H1 (cell line): ENCODE results near the gene ANKRD12. TPM values are rescaled to one million over a fixed set of nuclear protein-coding genes. Genes with fewer than 3 reads are reported as not detected.

Source experiments
- CTCF ChIA-PET: fragments of 300-600 bp; sonication (Branson Sonifier 250); formaldehyde crosslinking; loops from one replicate; lab custom pipeline; 2021; ENCODE audit not compliant: partially characterized antibody; lab: Charles Lee
- POLR2A ChIA-PET: fragments of 300-600 bp; sonication (Branson Sonifier 250); formaldehyde crosslinking; loops from one replicate; lab custom pipeline; 2021; ENCODE audit warnings: inconsistent platforms; ENCODE audit not compliant: partially characterized antibody; lab: Charles Lee
- DNase-seq, 2 experiments: peaks; one replicate each; pipeline versions ENCODE4 v3.0.0 to v3.0.0-alpha.2; 2010 to 2022; ENCODE audit warnings: low spot score in 2 of 2, low read depth in 1 of 2, mixed read lengths in 1 of 2
- FAIRE-seq: peaks from 2 replicates; lab custom pipeline; 2011; peaks lifted over from hg19 to GRCh38; lab: Jason Lieb, UNC
- H2AFZ ChIP-seq: 2 replicates; pipeline ENCODE4 v1.8.1; 2012; ENCODE audit warnings: low read length, inconsistent platforms
- H2AK5ac ChIP-seq: 2 replicates; pipeline ENCODE4 v1.6.1; 2013; ENCODE audit warnings: low read depth, low read length
- H2BK120ac ChIP-seq: replicated peaks from 2 replicates; pipeline ENCODE3; 2013; ENCODE audit warnings: low read depth, low read length, inconsistent platforms
- H2BK12ac ChIP-seq: 2 replicates; pipeline ENCODE4 v1.6.1; 2013; ENCODE audit warnings: low read depth, low read length
- H2BK15ac ChIP-seq: 2 replicates; pipeline ENCODE4 v1.6.1; 2013; ENCODE audit warnings: low read length
- H2BK20ac ChIP-seq: 2 replicates; pipeline ENCODE4 v1.6.1; 2013; ENCODE audit warnings: low read length
- H2BK5ac ChIP-seq: 2 replicates; pipeline ENCODE4 v1.6.1; 2013; ENCODE audit warnings: low read depth, low read length
- H3K14ac ChIP-seq: 2 replicates; pipeline ENCODE4 v1.6.1; 2013; ENCODE audit warnings: inconsistent platforms; ENCODE audit not compliant: insufficient read length
- H3K18ac ChIP-seq: 2 replicates; pipeline ENCODE4 v1.6.1; 2013; ENCODE audit warnings: low read length; ENCODE audit errors: extremely low read depth
- H3K23ac ChIP-seq: 2 replicates; pipeline ENCODE4 v1.6.1; 2013; ENCODE audit warnings: inconsistent platforms; ENCODE audit not compliant: insufficient read length
- H3K23me2 ChIP-seq: 2 replicates; pipeline ENCODE4 v1.6.1; 2013; ENCODE audit warnings: low read depth, low read length
- H3K27ac ChIP-seq: 2 replicates; pipeline ENCODE4 v1.6.1; 2011; ENCODE audit warnings: low read depth, low read length, inconsistent platforms
- H3K27me3 ChIP-seq, 4 experiments: replicated peaks in 1 of 4; 1 replicate in 1 of 4; 2 replicates in 3 of 4; pipeline versions ENCODE4 v1.6.1 to v1.8.1; 2011 to 2013; ENCODE audit warnings: low read length in 3 of 4, mild to moderate bottlenecking in 3 of 4, inconsistent platforms in 2 of 4, mixed read lengths in 2 of 4, moderate library complexity in 1 of 4; ENCODE audit not compliant: control insufficient read depth in 3 of 4, insufficient read depth in 3 of 4; ENCODE audit errors: extremely low read depth in 1 of 4
- H3K36me3 ChIP-seq, 4 experiments: 2 replicates each; pipeline versions ENCODE4 v1.6.1 to v1.8.1; 2011 to 2013; ENCODE audit warnings: mild to moderate bottlenecking in 4 of 4, low read length in 3 of 4, moderate library complexity in 2 of 4, control low read depth in 1 of 4, inconsistent platforms in 1 of 4; ENCODE audit not compliant: insufficient read depth in 4 of 4, control insufficient read depth in 2 of 4
- H3K4ac ChIP-seq: replicated peaks from 2 replicates; pipeline ENCODE3; 2013; ENCODE audit warnings: low read length, low read depth, mixed read lengths, inconsistent platforms; ENCODE audit not compliant: insufficient read length
- H3K4me1 ChIP-seq, 4 experiments: replicated peaks in 1 of 4; 1 replicate in 1 of 4; 2 replicates in 3 of 4; pipeline versions ENCODE4 v1.6.1 to v1.8.1; 2011 to 2013; ENCODE audit warnings: low read length in 3 of 4, inconsistent platforms in 2 of 4, mixed read lengths in 1 of 4; ENCODE audit not compliant: insufficient read depth in 4 of 4, control insufficient read depth in 3 of 4
- H3K4me2 ChIP-seq, 2 experiments: 2 replicates each; pipeline versions ENCODE4 v1.6.1 to v1.8.1; 2011 to 2013; ENCODE audit warnings: low read depth in 2 of 2, low read length in 2 of 2, control low read depth in 1 of 2, inconsistent platforms in 1 of 2, mild to moderate bottlenecking in 1 of 2; ENCODE audit not compliant: insufficient read depth in 1 of 2
- H3K4me3 ChIP-seq, 4 experiments: fragments of 200-600, 300-600 bp in 1 of 4; sonication (generic), shearing (Covaris generic), sonication (Bioruptor Twin) in 1 of 4; 2 replicates each; pipeline versions ENCODE4 v1.5.1 to v1.8.1; 2011 to 2016; ENCODE audit warnings: low read length in 4 of 4, low read depth in 3 of 4, control low read depth in 2 of 4, inconsistent platforms in 2 of 4, mild to moderate bottlenecking in 2 of 4, mixed read lengths in 1 of 4, moderate library complexity in 1 of 4; ENCODE audit not compliant: insufficient read depth in 2 of 4; ENCODE audit errors: extremely low read depth in 1 of 4
- H3K56ac ChIP-seq: replicated peaks from 2 replicates; pipeline ENCODE3; 2013; ENCODE audit warnings: low read depth, mild to moderate bottlenecking, mixed read lengths, low read length, inconsistent platforms; ENCODE audit not compliant: insufficient read length
- H3K79me1 ChIP-seq: 2 replicates; pipeline ENCODE4 v1.6.1; 2013; ENCODE audit warnings: low read depth, low read length, control low read depth
- H3K79me2 ChIP-seq, 2 experiments: 2 replicates each; pipeline versions ENCODE4 v1.6.1 to v1.8.1; 2012 to 2013; ENCODE audit warnings: low read length in 2 of 2, mild to moderate bottlenecking in 2 of 2, inconsistent platforms in 1 of 2; ENCODE audit not compliant: insufficient read depth in 2 of 2, control insufficient read depth in 1 of 2
- H3K9ac ChIP-seq, 4 experiments: replicated peaks in 1 of 4; 1 replicate in 1 of 4; 2 replicates in 3 of 4; pipeline versions ENCODE4 v1.6.1 to v1.8.1; 2011 to 2013; ENCODE audit warnings: low read depth in 3 of 4, low read length in 3 of 4, control low read depth in 2 of 4, mild to moderate bottlenecking in 2 of 4, moderate library complexity in 2 of 4, inconsistent platforms in 1 of 4; ENCODE audit errors: extremely low read depth in 1 of 4
- H3K9me3 ChIP-seq, 2 experiments: 2 replicates each; pipeline versions ENCODE4 v1.6.1 to v1.8.1; 2012 to 2013; ENCODE audit warnings: mild to moderate bottlenecking in 2 of 2, moderate library complexity in 2 of 2, control low read depth in 1 of 2, inconsistent platforms in 1 of 2, low read depth in 1 of 2, low read length in 1 of 2, mixed read lengths in 1 of 2; ENCODE audit not compliant: insufficient read depth in 2 of 2
- H4K20me1 ChIP-seq, 2 experiments: replicated peaks in 1 of 2; 2 replicates each; pipeline versions ENCODE3 to v1.8.1; 2011 to 2013; ENCODE audit warnings: inconsistent platforms in 2 of 2, low read length in 2 of 2, mild to moderate bottlenecking in 1 of 2; ENCODE audit not compliant: insufficient read depth in 2 of 2, control insufficient read depth in 1 of 2
- H4K5ac ChIP-seq: 2 replicates; pipeline ENCODE4 v1.6.1; 2013; ENCODE audit warnings: low read length, low read depth, mixed read lengths, inconsistent platforms; ENCODE audit not compliant: insufficient read length
- H4K8ac ChIP-seq: 2 replicates; pipeline ENCODE4 v1.8.0; 2013; ENCODE audit warnings: mild to moderate bottlenecking, moderate library complexity, low read length, inconsistent platforms; ENCODE audit not compliant: insufficient read depth; ENCODE audit errors: extremely low read depth
- H4K91ac ChIP-seq: replicated peaks from 2 replicates; pipeline ENCODE3; 2013; ENCODE audit warnings: low read length, mixed read lengths, inconsistent platforms; ENCODE audit not compliant: insufficient read length
- WGBS, 2 experiments: shearing (Covaris generic) in 1 of 2; methylation state at CpG; one replicate each; pipeline versions ENCODE4 v1.1.6 to v1.1.7; 2013 to 2015; ENCODE audit warnings: low lambda C conversion rate in 2 of 2, mixed read lengths in 2 of 2, inconsistent platforms in 1 of 2, low coverage in 1 of 2, missing lambda C conversion rate in 1 of 2; ENCODE audit not compliant: insufficient replicate concordance in 2 of 2, insufficient coverage in 1 of 2, insufficient read length in 1 of 2; ENCODE audit errors: extremely low coverage in 1 of 2, missing lambda C conversion rate in 1 of 2; 5-methylcytosine and 5-hydroxymethylcytosine counted together
- polyA plus RNA-seq, 7 experiments: library from polyadenylated mRNA; depleted of rRNA in 3 of 7; stranded (reverse) in 5 of 7; unstranded in 2 of 7; fragments of >200 nt in 5 of 7; fragments of 200-250 nt in 2 of 7; gene quantifications; 1 replicate in 5 of 7; 2 replicates in 1 of 7; 4 replicates in 1 of 7; pipeline versions ENCODE4 v1.2.1 to v1.2.3, GENCODE V29; 2011 to 2013; ENCODE audit warnings: missing spikeins in 2 of 7, mixed read lengths in 2 of 7
- total RNA-seq: library from RNA; stranded (reverse); fragmentation: NEBNext Ultra II Directional; extraction: Animal tissue kit (Norgen Biotek cat#: 25700); gene quantifications from 2 replicates; pipeline ENCODE4 v1.2.1, GENCODE V29; 2021

Gene ANKRD12
- total and polyA plus RNA-seq, 2 of the 8 experiments (the other 6 are each of a cell fraction or from before 2014, with no cell fraction given) = 2.6 to 37.9 TPM

DNA sequence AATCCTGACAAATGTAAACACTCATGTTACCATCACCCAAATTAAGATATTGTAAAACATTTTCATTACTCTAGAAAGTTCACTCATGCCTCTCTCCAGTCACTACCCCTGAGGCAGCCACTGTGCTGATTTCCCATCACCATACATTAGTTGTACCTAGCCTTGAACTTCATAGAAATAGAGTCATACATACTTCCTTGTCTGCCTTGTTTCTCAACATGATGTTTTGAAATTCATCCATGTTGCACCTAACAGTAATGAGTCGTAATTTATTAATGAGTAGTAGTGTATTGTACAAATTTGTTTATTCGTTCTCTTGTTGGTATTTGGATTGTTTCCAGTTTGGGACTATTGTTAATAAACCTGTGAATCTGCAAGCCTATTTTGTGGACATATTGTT lies 149.0 kb downstream of the ANKRD12 start:
- Histone ChIP-seq H3K27ac (no peak overlapping the region), H3K4me1 (no peaks in the 10 kb centered on the region), H3K4me3 (no peak overlapping the region), H3K36me3 (peaks cover 0 to 2% (median 0%) of the 10 kb centered on the region in 4 experiments; a peak in 2 of 8 replicates), H3K14ac (no peak overlapping the region), H3K79me1 (no peaks in the 10 kb centered on the region), H4K5ac (no peak overlapping the region), H2AK5ac (no peak overlapping the region), H2BK20ac (no peak overlapping the region), H2BK15ac (no peak overlapping the region), H3K27me3 (no peaks in the 10 kb centered on the region), H3K4me2 (no peak overlapping the region), H3K79me2 (no peaks in the 10 kb centered on the region), H3K23ac (no peak overlapping the region), H2AFZ (no peak overlapping the region), H3K4ac (no peak overlapping the region), H3K56ac (no peak overlapping the region), H4K8ac (no peak overlapping the region), H2BK120ac (no peak overlapping the region), H2BK5ac (no peak overlapping the region), H3K9me3 (peaks cover 2 to 7% of the 10 kb centered on the region in 2 experiments), H3K23me2 (no peaks in the 10 kb centered on the region), H2BK12ac (no peak overlapping the region), H3K9ac (no peak overlapping the region), H4K20me1 (no peaks in the 10 kb centered on the region), H3K18ac (no peak overlapping the region), H4K91ac (no peak overlapping the region)
- POLR2A ChIA-PET = no interaction called here
- no peak for FAIRE-seq
- CTCF ChIA-PET = no interaction called here
- DNase-seq = no peak
- WGBS, 2 experiments = 89% methylated on average over 2 of the region's 2 CpGs; no CpG with 5 or more reads in 1 of the 2 experiments
